Fibroblast of mammary gland (primary cell): ENCODE results near the gene PSEN2.
A peak's percentile ranks its signal among the peaks of the same experiment; 100 is the strongest.

Experiments used
- DNase-seq: peaks from one replicate; pipeline ENCODE4 v3.0.0-alpha.2; 2010; ENCODE audit warnings: low read depth
- H3K4me3 ChIP-seq: 2 replicates; pipeline ENCODE4 v1.5.1; 2011; ENCODE audit warnings: low read depth, mild to moderate bottlenecking, low read length, moderate library complexity; ENCODE audit not compliant: control insufficient read depth
- CTCF ChIP-seq: conservative IDR thresholded peaks from 2 replicates; pipeline ENCODE4 v1.5.1; 2011; ENCODE audit warnings: low read depth, low read length, inconsistent platforms; ENCODE audit not compliant: control insufficient read depth, insufficient read depth

PSEN2 gene

DNA sequence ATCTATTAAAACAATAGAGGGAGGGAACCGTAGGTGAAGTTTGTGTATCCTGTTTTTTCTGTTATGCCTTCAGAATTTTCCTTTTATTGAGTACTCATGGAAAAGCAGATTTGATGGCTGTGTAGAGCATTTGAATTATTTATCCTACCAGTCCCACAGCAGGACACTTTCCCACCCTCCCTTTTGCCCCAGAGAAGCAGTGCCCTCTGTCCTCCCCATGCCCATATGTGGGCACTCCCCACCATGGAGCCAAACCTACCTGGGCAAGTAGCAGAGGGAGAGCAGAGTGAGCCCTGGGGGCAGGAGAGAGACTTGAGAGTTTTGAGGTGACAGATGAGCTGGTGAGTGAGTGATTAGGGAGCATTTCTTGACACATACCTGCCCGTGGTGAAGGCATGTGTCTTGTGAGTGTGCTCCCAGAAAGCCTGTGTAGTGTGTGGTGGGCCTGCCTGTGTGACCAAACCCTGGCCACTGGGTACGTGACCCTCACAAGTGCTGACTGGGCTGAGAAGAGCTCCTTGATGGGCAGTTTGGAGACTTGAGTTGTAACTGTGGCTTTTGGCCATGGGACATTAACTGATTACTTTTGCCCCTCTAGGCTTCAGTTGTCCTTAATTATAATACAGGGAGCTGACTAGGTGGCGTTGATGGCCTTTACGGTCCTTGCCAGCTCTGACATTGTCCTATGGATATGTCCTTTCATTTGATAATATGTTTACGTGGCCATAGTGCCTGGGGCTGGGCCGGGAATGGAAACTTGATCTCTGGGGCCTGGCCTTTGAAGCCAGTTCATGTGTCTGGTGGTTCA, 3.6 kb downstream of the PSEN2 start:
- TF ChIP-seq CTCF: no peak
- DNase-seq: no peak
- H3K4me3 ChIP-seq: no peak overlapping the region

- no peak for DNase-seq
- TF ChIP-seq CTCF: no peak
- no peak overlapping the region for H3K4me3 ChIP-seq
These were observed 4.4 kb downstream of the PSEN2 start for GRCh38 chr1:226874579-226875425.

- no peak overlapping the region for H3K4me3 ChIP-seq
- peak; percentile 56 for DNase-seq
- TF ChIP-seq CTCF: no peak
These were observed 5.4 kb downstream of the PSEN2 start for GRCh38 chr1:226875641-226876295.

GRCh38 chr1:226877669-226878068, 7.3 kb downstream of the PSEN2 start:
- DNase-seq: no peak

DNA sequence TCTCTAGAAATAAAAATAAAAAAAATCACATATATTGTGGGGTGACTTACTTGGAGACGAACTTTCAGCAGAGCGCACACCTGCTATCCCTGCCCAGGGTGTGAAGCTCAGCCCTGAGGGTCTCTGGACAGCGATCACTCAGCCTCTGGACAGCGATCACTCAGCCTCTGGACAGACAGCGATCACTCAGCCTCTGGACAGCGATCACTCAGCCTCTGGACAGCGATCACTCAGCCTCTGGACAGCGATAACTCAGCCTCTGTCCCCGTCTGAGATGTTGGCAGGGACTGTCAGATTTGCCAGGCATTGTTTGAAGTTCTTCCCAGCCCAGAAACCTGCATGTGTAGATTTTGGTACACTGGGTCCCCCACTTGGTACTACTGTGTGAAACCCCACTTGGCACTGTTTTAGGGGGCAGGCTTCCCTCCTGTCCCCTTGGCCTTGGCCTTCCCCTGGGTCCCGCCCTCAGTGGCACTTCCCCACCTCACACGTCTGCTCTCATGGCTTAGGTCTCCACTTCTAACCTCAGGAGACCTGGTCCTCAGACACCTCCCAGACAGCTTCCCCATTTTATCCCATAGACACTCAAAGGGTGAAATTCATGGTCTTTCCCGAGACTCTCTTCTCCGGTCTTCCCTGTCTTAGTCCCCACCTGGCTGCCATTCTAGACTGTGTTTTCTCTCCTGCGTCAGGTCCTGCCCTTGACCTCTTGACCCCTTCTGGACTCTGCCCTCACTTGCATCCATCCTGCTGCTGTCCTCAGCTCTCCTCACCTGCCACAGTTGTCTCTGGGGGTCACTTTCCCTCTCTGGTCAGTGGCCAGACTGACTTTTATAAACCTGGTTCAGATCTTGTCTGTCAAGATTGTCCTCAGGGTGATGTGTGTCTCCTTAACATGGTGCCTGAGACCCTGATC, 10.2 kb downstream of the PSEN2 start:
- no peak for DNase-seq
- no peak for TF ChIP-seq CTCF
- no peak overlapping the region for H3K4me3 ChIP-seq

More at GRCh38 chr1:226877669-226878068, 7.3 kb downstream of the PSEN2 start:
- no peak overlapping the region for H3K4me3 ChIP-seq
- no peak for TF ChIP-seq CTCF
